HepG2 (cell line): Measurements from ENCODE around the gene CADM2. TPM values are rescaled to one million over a fixed set of nuclear protein-coding genes. Genes with fewer than 3 reads are reported as not detected.
A peak's percentile ranks its signal among the peaks of the same experiment; 100 is the strongest.

Experiments used
- ATAC-seq: fragments of 200-7000 bp; cut with Tn5 transposase; 3 replicates; pipeline ENCODE4 v1.9.1; 2020; ENCODE audit warnings: mild to moderate bottlenecking, moderate library complexity
- BruUV-seq: library from RNA; stranded (reverse); fragments of 400-500 nt; replicated peaks from 2 replicates; lab custom pipeline; 2021; lab: Mats Ljungman, UMichigan
- CTCF ChIA-PET: fragments of 300-600 bp; formaldehyde crosslinking; extraction: SDS; loops from one replicate; lab custom pipeline; 2021; ENCODE audit warnings: low total read pairs, inconsistent platforms, low intra/inter-chr PET ratio; lab: Yijun Ruan, JAX
- POLR2A ChIA-PET: fragments of 350-600 bp; sonication (Branson Sonifier 250); formaldehyde crosslinking; loops from one replicate; lab custom pipeline; 2020; ENCODE audit warnings: antibody characterized with exemption, inconsistent platforms; lab: Yijun Ruan, JAX
- DNase-seq: peaks from one replicate; pipeline ENCODE4 v3.0.0-alpha.2; 2015; ENCODE audit warnings: low spot score
- FAIRE-seq: peaks from 3 replicates; lab custom pipeline; 2011; peaks lifted over from hg19 to GRCh38; lab: Jason Lieb, UNC
- H2AFZ ChIP-seq: one replicate; pipeline ENCODE4 v1.6.1; 2011; ENCODE audit warnings: low read length, inconsistent platforms
- H3K27ac ChIP-seq: fragments of 300-600 bp; 3 replicates; pipeline ENCODE4 v1.8.0; 2011; ENCODE audit warnings: mixed run types, mild to moderate bottlenecking, mixed read lengths, low read length, inconsistent platforms; ENCODE audit not compliant: insufficient read depth; ENCODE audit errors: extremely low read length
- H3K27me3 ChIP-seq, 2 experiments: fragments of 200-600 bp in 1 of 2; 2 replicates in 1 of 2; 3 replicates in 1 of 2; pipeline versions ENCODE4 v1.6.0 to v1.8.0; 2011; ENCODE audit warnings: low read length in 2 of 2, mild to moderate bottlenecking in 2 of 2, moderate library complexity in 2 of 2, inconsistent platforms in 1 of 2; ENCODE audit not compliant: insufficient read depth in 2 of 2, control insufficient read depth in 1 of 2
- H3K36me3 ChIP-seq, 2 experiments: fragments of 200-600 bp in 1 of 2; replicated peaks in 1 of 2; 2 replicates in 1 of 2; 3 replicates in 1 of 2; pipeline versions ENCODE4 v1.5.1 to v1.8.0; 2011; ENCODE audit warnings: low read length in 2 of 2, inconsistent platforms in 1 of 2; ENCODE audit not compliant: insufficient read depth in 2 of 2, control insufficient read depth in 1 of 2
- H3K4me1 ChIP-seq: 2 replicates; pipeline ENCODE4 v1.5.1; 2012; ENCODE audit warnings: low read length, inconsistent platforms; ENCODE audit not compliant: insufficient read depth
- H3K4me2 ChIP-seq: 2 replicates; pipeline ENCODE4 v1.6.0; 2011; ENCODE audit warnings: low read depth, low read length, inconsistent platforms
- H3K4me3 ChIP-seq, 3 experiments: fragments of 200-600 bp in 1 of 3; sonication (generic), shearing (Covaris generic) in 1 of 3; replicated peaks in 1 of 3; 2 replicates each; pipeline ENCODE4 v1.5.1; 2011 to 2016; ENCODE audit warnings: low read length in 3 of 3, inconsistent platforms in 2 of 3, low read depth in 2 of 3, mild to moderate bottlenecking in 2 of 3, control low read depth in 1 of 3, mixed read lengths in 1 of 3; ENCODE audit not compliant: insufficient read depth in 1 of 3
- H3K79me2 ChIP-seq: one replicate; pipeline ENCODE4 v1.6.1; 2011; ENCODE audit warnings: low read length, inconsistent platforms; ENCODE audit not compliant: insufficient read depth
- H3K9ac ChIP-seq: 2 replicates; pipeline ENCODE4 v1.6.0; 2011; ENCODE audit warnings: mild to moderate bottlenecking, low read depth, low read length, inconsistent platforms; ENCODE audit not compliant: insufficient read depth
- H3K9me3 ChIP-seq: 2 replicates; pipeline ENCODE4 v1.5.1; 2012; ENCODE audit warnings: mild to moderate bottlenecking, low read length
- H4K20me1 ChIP-seq: 2 replicates; pipeline ENCODE4 v1.6.0; 2011; ENCODE audit warnings: inconsistent platforms, mild to moderate bottlenecking, low read length, moderate library complexity; ENCODE audit not compliant: insufficient read depth
- AGO2 ChIP-seq: fragments of 200-400 bp; formaldehyde crosslinking; optimal IDR thresholded peaks from 2 replicates; pipeline ENCODE3; 2017; ENCODE audit warnings: mild to moderate bottlenecking, low read depth, low read length, moderate library complexity
- KIAA2018 ChIP-seq: sonication (generic); formaldehyde crosslinking; IDR thresholded peaks from 2 replicates; pipeline ENCODE4 v1.5.0; 2020; ENCODE audit warnings: mild to moderate bottlenecking, missing genetic modification reagents, borderline replicate concordance
- KLF16 ChIP-seq, 2 experiments: sonication (generic) in 1 of 2; formaldehyde crosslinking in 1 of 2; IDR thresholded peaks; 2 replicates each; pipeline versions ENCODE4 v1.6.1 to v1.8.0; 2016 to 2023; ENCODE audit warnings: missing genetic modification reagents in 2 of 2, missing compliant biosample characterization in 1 of 2
- RAD21 ChIP-seq: fragments of 450-650 bp; formaldehyde crosslinking; IDR thresholded peaks from 2 replicates; pipeline ENCODE4 v1.5.0; 2020; ENCODE audit warnings: mild to moderate bottlenecking
- SMC3 ChIP-seq: IDR thresholded peaks from 2 replicates; pipeline ENCODE4 v1.6.1; 2011; ENCODE audit warnings: low read length, improper control_type of control experiment
- STAG1 ChIP-seq: sonication (generic); formaldehyde crosslinking; IDR thresholded peaks from 2 replicates; pipeline ENCODE4 v1.4.0; 2020; ENCODE audit warnings: missing genetic modification reagents
- ZBTB14 ChIP-seq: sonication (generic); formaldehyde crosslinking; IDR thresholded peaks from 2 replicates; pipeline ENCODE4 v1.4.0; 2020; ENCODE audit warnings: missing genetic modification reagents
- ZNF350 ChIP-seq: sonication (generic); formaldehyde crosslinking; IDR thresholded peaks from 2 replicates; pipeline ENCODE4 v1.4.0; 2020; ENCODE audit warnings: mild to moderate bottlenecking, low read depth, missing genetic modification reagents, borderline replicate concordance
- WGBS: methylation state at CpG from one replicate; pipeline ENCODE4 v1.1.6; 2017; ENCODE audit warnings: low lambda C conversion rate; 5-methylcytosine and 5-hydroxymethylcytosine counted together
- in situ Hi-C: cut with HindIII; loops from 2 replicates; pipeline ENCODE4 v1.10.0; 2017; ENCODE audit warnings: low pct_unique_long_range_greater_than_20kb; ENCODE audit not compliant: extremely low pct_ligation_motif_present
- intact Hi-C: fragments of 100-400 bp; cut with micrococcal nuclease; formaldehyde crosslinking; loops from one replicate; pipeline ENCODE4 v1.10.0; 2022; ENCODE audit not compliant: unreplicated experiment
- polyA plus RNA-seq, 8 experiments: library from polyadenylated mRNA; depleted of rRNA in 3 of 8; stranded (reverse) in 7 of 8; unstranded in 1 of 8; fragments of >200 nt; fragmentation: Illumina TruSeq in 4 of 8; extraction: Trizol in 4 of 8; gene quantifications; 2 replicates each; pipeline versions ENCODE4 v1.2.1 to v1.2.3, GENCODE V29; 2011 to 2016; ENCODE audit warnings: low read depth in 4 of 8, missing spikeins in 1 of 8, mixed read lengths in 1 of 8; ENCODE audit not compliant: insufficient read depth in 1 of 8
- total RNA-seq, 5 experiments: library from RNA; depleted of rRNA; stranded (reverse); fragments of >200 nt; fragmentation: Illumina TruSeq; extraction: Trizol; gene quantifications; 2 replicates each; pipeline ENCODE4 v1.2.3, GENCODE V29; 2016; ENCODE audit warnings: low read depth in 1 of 5

Gene CADM2
- total and polyA plus RNA-seq, 2 of the 13 experiments (the other 11 are each of a cell fraction or from before 2014, with no cell fraction given), result not detected

- Histone ChIP-seq H3K9me3 (no peaks in the 10 kb centered on the region), H3K9ac (no peak overlapping the region), H4K20me1 (no peaks in the 10 kb centered on the region), H3K27me3 (no peaks in the 10 kb centered on the region), H3K79me2 (no peaks in the 10 kb centered on the region), H3K36me3 (no peaks in the 10 kb centered on the region), H3K27ac (no peak overlapping the region), H3K4me3 (no peak overlapping the region), H3K4me1 (no peaks in the 10 kb centered on the region), H3K4me2 (no peak overlapping the region), H2AFZ (no peak overlapping the region)
- 1% methylated on average over 4 of the region's 4 CpGs for WGBS
- ATAC-seq (no peak), DNase-seq (no peak), FAIRE-seq (no peak)
- ChIA-PET POLR2A (no interaction called here), CTCF (no interaction called here)
- no peak for TF ChIP-seq AGO2
- intact Hi-C loops (no loop called here), in situ Hi-C loops (loop anchor here (25.0 kb wide), 1 partner anchor 393 kb away; the partner anchor contains the start of gene CADM2)
- no TSS peak for BruUV-seq
These were observed 396.8 kb downstream of the CADM2 start for GRCh38 chr3:85355572-85355971.

GRCh38 chr3:85360742-85361387 lies 402.1 kb downstream of the CADM2 start:
- Histone ChIP-seq H3K9me3 (no peaks in the 10 kb centered on the region), H3K79me2 (no peaks in the 10 kb centered on the region), H3K4me3 (no peak overlapping the region), H3K4me2 (no peak overlapping the region), H2AFZ (no peak overlapping the region), H3K27me3 (no peaks in the 10 kb centered on the region), H3K9ac (no peak overlapping the region), H3K4me1 (no peaks in the 10 kb centered on the region), H3K36me3 (no peaks in the 10 kb centered on the region), H4K20me1 (no peaks in the 10 kb centered on the region), H3K27ac (no peak overlapping the region)
- ATAC-seq (peak; percentile 100), FAIRE-seq (peak; percentile 79), DNase-seq (peak; percentile 58)
- POLR2A ChIA-PET, result no interaction called here
- BruUV-seq, result no TSS peak
- 1% methylated on average over 6 of the region's 6 CpGs for WGBS
- intact Hi-C loops (loop anchor here (1.0 to 2.0 kb wide), 4 partner anchors 57 to 813 kb away; no protein-coding TSS in a partner anchor), in situ Hi-C loops (loop anchor here (10.0 to 25.0 kb wide), 2 partner anchors 399 to 816 kb away; partner anchors contain the start of gene CADM2)
- CTCF ChIA-PET, result interaction anchor here (1.4 to 2.0 kb wide), 2 partner anchors 56 to 813 kb away, joined by 9 to 14 read pairs; no protein-coding TSS in a partner anchor
- peak; percentile 74 for TF ChIP-seq SMC3
- TF ChIP-seq ZNF350 (CRISPR knock-in tag), result no peak
- TF ChIP-seq KLF16 (CRISPR knock-in tag; IDR thresholded peaks at IDR 0.05), result no peak
- peak; percentile 58 for TF ChIP-seq RAD21 (CRISPR knock-in tag)
- TF ChIP-seq KIAA2018 (CRISPR knock-in tag), result no peak
- TF ChIP-seq STAG1 (CRISPR knock-in tag), result peak; percentile 90
- TF ChIP-seq ZBTB14 (CRISPR knock-in tag), result no peak
